22Rv1 (cell line): ENCODE measurements around the gene PTPN21.
A peak's percentile ranks its signal among the peaks of the same experiment; 100 is the strongest.

Experiments used
- H3K27ac ChIP-seq: fragments of 450-650 bp; 2 replicates; pipeline ENCODE4 v1.5.1; 2017
- CTCF ChIP-seq: fragments of 450-650 bp; IDR thresholded peaks from 2 replicates; pipeline ENCODE4 v1.5.1; 2017; ENCODE audit warnings: mild to moderate bottlenecking
- ZFX ChIP-seq: fragments of 450-650 bp; IDR thresholded peaks from 2 replicates; pipeline ENCODE4 v1.6.1; 2017; ENCODE audit warnings: antibody characterized with exemption, borderline replicate concordance

PTPN21 gene

GRCh38 chr14:88521818-88522217, 33.0 kb downstream of the PTPN21 start:
- no peak for TF ChIP-seq CTCF
- no peak for TF ChIP-seq ZFX
- peak overlapping the region; percentile 40 for H3K27ac ChIP-seq

- no peak overlapping the region for H3K27ac ChIP-seq
- no peak for TF ChIP-seq ZFX
- TF ChIP-seq CTCF: no peak
Observed at GRCh38 chr14:88519907-88520306, 34.9 kb downstream of the PTPN21 start.

GRCh38 chr14:88518592-88519512, 36.0 kb downstream of the PTPN21 start:
- H3K27ac ChIP-seq: no peak overlapping the region
- TF ChIP-seq CTCF: no peak
- no peak for TF ChIP-seq ZFX

- H3K27ac ChIP-seq: no peak overlapping the region
- TF ChIP-seq ZFX (no peak), CTCF (no peak)
Observed at GRCh38 chr14:88516861-88517357, 37.9 kb downstream of the PTPN21 start.

GRCh38 chr14:88515499-88516221, 39.1 kb downstream of the PTPN21 start:
- no peak for TF ChIP-seq ZFX
- TF ChIP-seq CTCF: no peak

GRCh38 chr14:88507208-88507607, 47.6 kb downstream of the PTPN21 start:
- TF ChIP-seq CTCF: no peak
- TF ChIP-seq ZFX: no peak

More at GRCh38 chr14:88515499-88516221, 39.1 kb downstream of the PTPN21 start:
- H3K27ac ChIP-seq: no peak overlapping the region

More at GRCh38 chr14:88507208-88507607, 47.6 kb downstream of the PTPN21 start:
- H3K27ac ChIP-seq: no peak overlapping the region
